ENCODE results near the gene YEATS4. TPM values are rescaled to one million over a fixed set of nuclear protein-coding genes. Genes with fewer than 3 reads are reported as not detected.

Gene YEATS4
- total RNA-seq, 1 donor: 20.3 TPM

- no peaks in the 10 kb centered on the region for H4K20me1 ChIP-seq (ENCODE audit: insufficient read depth, low read length)
- TF ChIP-seq, protein P1, sequence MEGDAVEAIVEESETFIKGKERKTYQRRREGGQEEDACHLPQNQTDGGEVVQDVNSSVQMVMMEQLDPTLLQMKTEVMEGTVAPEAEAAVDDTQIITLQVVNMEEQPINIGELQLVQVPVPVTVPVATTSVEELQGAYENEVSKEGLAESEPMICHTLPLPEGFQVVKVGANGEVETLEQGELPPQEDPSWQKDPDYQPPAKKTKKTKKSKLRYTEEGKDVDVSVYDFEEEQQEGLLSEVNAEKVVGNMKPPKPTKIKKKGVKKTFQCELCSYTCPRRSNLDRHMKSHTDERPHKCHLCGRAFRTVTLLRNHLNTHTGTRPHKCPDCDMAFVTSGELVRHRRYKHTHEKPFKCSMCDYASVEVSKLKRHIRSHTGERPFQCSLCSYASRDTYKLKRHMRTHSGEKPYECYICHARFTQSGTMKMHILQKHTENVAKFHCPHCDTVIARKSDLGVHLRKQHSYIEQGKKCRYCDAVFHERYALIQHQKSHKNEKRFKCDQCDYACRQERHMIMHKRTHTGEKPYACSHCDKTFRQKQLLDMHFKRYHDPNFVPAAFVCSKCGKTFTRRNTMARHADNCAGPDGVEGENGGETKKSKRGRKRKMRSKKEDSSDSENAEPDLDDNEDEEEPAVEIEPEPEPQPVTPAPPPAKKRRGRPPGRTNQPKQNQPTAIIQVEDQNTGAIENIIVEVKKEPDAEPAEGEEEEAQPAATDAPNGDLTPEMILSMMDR (IDR thresholded peaks at IDR 0.05; ENCODE audit: extremely low read depth, low read depth, low read length): no peak
- H3K4me3 ChIP-seq (ENCODE audit: insufficient read depth, low read length): peak overlapping the region; percentile 58
- peak; percentile 22 for DNase-seq (ENCODE audit: insufficient read length, low spot score, missing footprints)
- no peaks in the 10 kb centered on the region for H3K79me2 ChIP-seq (ENCODE audit: insufficient read depth, low read length)
- peak overlapping the region; percentile 76 for H2AFZ ChIP-seq (ENCODE audit: low read length)
- no peaks in the 10 kb centered on the region for H3K36me3 ChIP-seq (ENCODE audit: insufficient read depth, low read length)
- peaks cover 49% of the 10 kb centered on the region for H3K27me3 ChIP-seq (ENCODE audit: insufficient read depth, low read length)
- peak overlapping the region; percentile 81 for H3K4me2 ChIP-seq (ENCODE audit: insufficient read depth, low read length)
- peaks cover 4% of the 10 kb centered on the region for H3K4me1 ChIP-seq (ENCODE audit: insufficient read depth, low read length)
- H3K27ac ChIP-seq (ENCODE audit: low read depth, low read length): no peak overlapping the region
- H3K9me3 ChIP-seq (ENCODE audit: low read depth, low read length): no peaks in the 10 kb centered on the region
Observed at GRCh38 chr12:69330475-69331473, 28.8 kb upstream of the YEATS4 start.

- H3K4me2 ChIP-seq (ENCODE audit: insufficient read depth, low read length): peak overlapping the region; percentile 81
- no peak for DNase-seq (ENCODE audit: insufficient read length, low spot score, missing footprints)
- H3K9me3 ChIP-seq (ENCODE audit: low read depth, low read length): no peaks in the 10 kb centered on the region
- H3K4me3 ChIP-seq (ENCODE audit: insufficient read depth, low read length): peak overlapping the region; percentile 58
- peaks cover 49% of the 10 kb centered on the region for H3K27me3 ChIP-seq (ENCODE audit: insufficient read depth, low read length)
- no peaks in the 10 kb centered on the region for H3K36me3 ChIP-seq (ENCODE audit: insufficient read depth, low read length)
- no peak overlapping the region for H3K27ac ChIP-seq (ENCODE audit: low read depth, low read length)
- H3K4me1 ChIP-seq (ENCODE audit: insufficient read depth, low read length): peaks cover 4% of the 10 kb centered on the region
- H4K20me1 ChIP-seq (ENCODE audit: insufficient read depth, low read length): no peaks in the 10 kb centered on the region
- H2AFZ ChIP-seq (ENCODE audit: low read length): peak overlapping the region; percentile 76
- no peaks in the 10 kb centered on the region for H3K79me2 ChIP-seq (ENCODE audit: insufficient read depth, low read length)
- TF ChIP-seq, protein P1 (IDR thresholded peaks at IDR 0.05; ENCODE audit: extremely low read depth, low read depth, low read length): no peak
Observed at GRCh38 chr12:69331519-69331908, 28.0 kb upstream of the YEATS4 start.

- TF ChIP-seq, protein P1 (IDR thresholded peaks at IDR 0.05; ENCODE audit: extremely low read depth, low read depth, low read length): no peak
- no peaks in the 10 kb centered on the region for H3K36me3 ChIP-seq (ENCODE audit: insufficient read depth, low read length)
- peak overlapping the region; percentile 81 for H3K4me2 ChIP-seq (ENCODE audit: insufficient read depth, low read length)
- no peaks in the 10 kb centered on the region for H3K9me3 ChIP-seq (ENCODE audit: low read depth, low read length)
- peaks cover 4% of the 10 kb centered on the region for H3K4me1 ChIP-seq (ENCODE audit: insufficient read depth, low read length)
- no peak overlapping the region for H3K27ac ChIP-seq (ENCODE audit: low read depth, low read length)
- H3K4me3 ChIP-seq (ENCODE audit: insufficient read depth, low read length): no peak overlapping the region
- no peak overlapping the region for H2AFZ ChIP-seq (ENCODE audit: low read length)
- peaks cover 49% of the 10 kb centered on the region for H3K27me3 ChIP-seq (ENCODE audit: insufficient read depth, low read length)
- H4K20me1 ChIP-seq (ENCODE audit: insufficient read depth, low read length): no peaks in the 10 kb centered on the region
- peak; percentile 11 for DNase-seq (ENCODE audit: insufficient read length, low spot score, missing footprints)
- H3K79me2 ChIP-seq (ENCODE audit: insufficient read depth, low read length): no peaks in the 10 kb centered on the region
Observed at GRCh38 chr12:69331909-69332684, 27.4 kb upstream of the YEATS4 start.
